GM12878 (cell line): ENCODE results near the gene COL1A1. TPM values are rescaled to one million over a fixed set of nuclear protein-coding genes. Genes with fewer than 3 reads are reported as not detected.

ENCODE experiments used
- CBX3 ChIP-seq: fragments of 200-600 bp; sonication (generic); IDR thresholded peaks from 2 replicates; pipeline ENCODE4 v1.6.1; 2016; ENCODE audit warnings: low read depth, borderline replicate concordance
- CREB1 ChIP-seq: IDR thresholded peaks from 2 replicates; pipeline ENCODE4 v1.6.1; 2012; ENCODE audit warnings: low read depth, mild to moderate bottlenecking, inconsistent platforms
- DPF2 ChIP-seq: fragments of 450-650 bp; IDR thresholded peaks from 2 replicates; pipeline ENCODE4 v1.6.1; 2017; ENCODE audit warnings: mild to moderate bottlenecking
- HCFC1 ChIP-seq: fragments of 150-350 bp; IDR thresholded peaks from 2 replicates; pipeline ENCODE4 v1.6.1; 2014; ENCODE audit warnings: low read length
- HDAC6 ChIP-seq: fragments of 200-600 bp; sonication (generic); IDR thresholded peaks from one replicate; pipeline ENCODE4 v1.8.0; 2017; ENCODE audit warnings: antibody characterized with exemption; ENCODE audit not compliant: unreplicated experiment
- MEF2B ChIP-seq: fragments of 450-650 bp; IDR thresholded peaks from 2 replicates; pipeline ENCODE4 v1.6.1; 2018; ENCODE audit warnings: mild to moderate bottlenecking, moderate library complexity; ENCODE audit not compliant: partially characterized antibody, poor library complexity, severe bottlenecking
- PML ChIP-seq: IDR thresholded peaks from 2 replicates; pipeline ENCODE4 v1.6.1; 2012; ENCODE audit warnings: low read length, inconsistent platforms
- RAD21 ChIP-seq: IDR thresholded peaks from 2 replicates; pipeline ENCODE4 v1.6.1; 2011; ENCODE audit warnings: mild to moderate bottlenecking, low read depth, low read length, moderate library complexity; ENCODE audit not compliant: insufficient read depth
- RUNX3 ChIP-seq: IDR thresholded peaks from 2 replicates; pipeline ENCODE4 v1.6.1; 2012; ENCODE audit warnings: low read length, inconsistent platforms
- SMC3 ChIP-seq: IDR thresholded peaks from 2 replicates; pipeline ENCODE4 v1.6.1; 2011; ENCODE audit warnings: low read length, improper control_type of control experiment, borderline replicate concordance
- TBL1XR1 ChIP-seq: IDR thresholded peaks from 2 replicates; pipeline ENCODE4 v1.6.1; 2012; ENCODE audit warnings: low read depth, low read length, improper control_type of control experiment
- polyA plus RNA-seq, 11 experiments: library from polyadenylated mRNA; depleted of rRNA in 4 of 11; unstranded in 6 of 11; stranded (reverse) in 5 of 11; fragments of >200 nt; fragmentation: Nextera tagmentation in 4 of 11; fragmentation: Illumina TruSeq in 1 of 11; extraction: Ambion mirVana in 4 of 11; extraction: Trizol in 1 of 11; gene quantifications; 1 replicate in 1 of 11; 2 replicates in 10 of 11; pipeline versions ENCODE4 v1.2.1 to v1.2.3, GENCODE V29; 2011 to 2016; ENCODE audit warnings: inconsistent platforms in 2 of 11, missing spikeins in 2 of 11, low read depth in 1 of 11
- total RNA-seq, 4 experiments: library from RNA; depleted of rRNA in 3 of 4; stranded (reverse); fragments of >200 nt in 3 of 4; fragmentation: Illumina TruSeq in 1 of 4; extraction: Trizol in 1 of 4; gene quantifications; 2 replicates each; pipeline versions ENCODE4 v1.2.1 to v1.2.3, GENCODE V29; 2013 to 2021
- TF ChIP-seq, protein P1 (sequence below): IDR thresholded peaks from 2 replicates; pipeline ENCODE4 v1.6.1; 2012; ENCODE audit warnings: low read depth, low read length, improper control_type of control experiment
- TF ChIP-seq, protein P2 (sequence below): IDR thresholded peaks from 2 replicates; pipeline ENCODE4 v1.6.1; 2012; ENCODE audit warnings: improper control_type of control experiment, low read depth, low read length; ENCODE audit not compliant: insufficient replicate concordance
- TF ChIP-seq, protein P3 (sequence below): IDR thresholded peaks from 2 replicates; pipeline ENCODE4 v1.6.1; 2012; ENCODE audit warnings: mild to moderate bottlenecking, low read depth, low read length

Gene COL1A1
- total and polyA plus RNA-seq, 10 of the 15 experiments (the other 5 are each of a cell fraction or from before 2014, with no cell fraction given), result 0.18 to 7.7 (median 2.3) TPM

DNA sequence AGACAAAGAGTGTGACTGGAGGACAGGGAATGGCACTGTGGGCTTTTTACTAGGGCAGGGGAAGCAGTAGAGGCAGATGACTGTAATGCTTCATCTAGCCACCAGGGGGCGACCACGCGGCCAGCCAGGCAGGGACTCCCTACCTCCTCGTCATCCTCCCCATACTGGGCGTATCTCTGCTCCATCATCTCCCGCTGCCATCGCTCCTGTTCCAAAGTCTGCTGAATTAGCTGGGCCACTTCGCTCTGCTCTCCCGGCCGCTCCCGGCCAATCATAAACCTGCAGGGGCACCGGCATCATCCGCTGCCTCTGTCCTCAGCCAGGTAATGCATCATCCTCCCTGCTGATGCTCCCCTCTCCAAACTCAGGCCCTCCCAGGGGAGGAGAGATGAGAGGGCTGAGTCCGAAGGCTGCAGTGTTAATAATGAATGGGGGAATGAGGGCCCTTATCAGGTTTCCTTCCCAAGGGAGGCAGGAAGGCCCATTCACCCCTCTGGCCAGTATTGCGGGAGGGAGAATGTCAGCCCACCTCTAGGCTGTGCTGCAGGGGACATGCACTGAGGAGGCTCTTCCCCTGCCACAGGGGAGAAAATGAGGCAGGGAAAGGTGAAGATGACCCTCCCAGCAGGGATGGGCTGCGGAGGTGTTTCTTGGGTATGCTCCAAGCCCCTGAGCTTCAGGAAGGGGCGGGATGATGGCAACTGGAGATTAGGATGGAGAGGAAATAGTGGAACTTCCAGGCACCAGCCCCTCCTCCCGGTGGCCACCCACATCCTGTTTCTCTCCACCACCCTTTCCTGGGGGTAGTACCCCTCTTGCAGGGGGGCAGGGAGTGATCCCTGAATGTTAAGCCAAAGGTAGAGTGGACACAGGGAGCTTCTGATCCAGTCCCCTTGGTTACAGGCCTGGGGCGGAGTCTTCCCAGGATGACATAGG lies 61.2 kb downstream of the COL1A1 start (continued):
- TF ChIP-seq, protein P1, sequence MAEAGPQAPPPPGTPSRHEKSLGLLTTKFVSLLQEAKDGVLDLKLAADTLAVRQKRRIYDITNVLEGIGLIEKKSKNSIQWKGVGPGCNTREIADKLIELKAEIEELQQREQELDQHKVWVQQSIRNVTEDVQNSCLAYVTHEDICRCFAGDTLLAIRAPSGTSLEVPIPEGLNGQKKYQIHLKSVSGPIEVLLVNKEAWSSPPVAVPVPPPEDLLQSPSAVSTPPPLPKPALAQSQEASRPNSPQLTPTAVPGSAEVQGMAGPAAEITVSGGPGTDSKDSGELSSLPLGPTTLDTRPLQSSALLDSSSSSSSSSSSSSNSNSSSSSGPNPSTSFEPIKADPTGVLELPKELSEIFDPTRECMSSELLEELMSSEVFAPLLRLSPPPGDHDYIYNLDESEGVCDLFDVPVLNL, result no peak
- TF ChIP-seq MEF2B (peak; percentile 15), CREB1 (peak; percentile 36), HDAC6 (no peak), TBL1XR1 (0 out of 2 replicates have a peak, but pooled peaks have one; percentile 49), PML (no peak), RUNX3 (no peak), RAD21 (peak; percentile 53), HCFC1 (0 out of 2 replicates have a peak, but pooled peaks have one; percentile 20), SMC3 (peak; percentile 84), CBX3 (no peak), DPF2 (0 out of 2 replicates have a peak, but pooled peaks have one; percentile 36)
- TF ChIP-seq, protein P2, sequence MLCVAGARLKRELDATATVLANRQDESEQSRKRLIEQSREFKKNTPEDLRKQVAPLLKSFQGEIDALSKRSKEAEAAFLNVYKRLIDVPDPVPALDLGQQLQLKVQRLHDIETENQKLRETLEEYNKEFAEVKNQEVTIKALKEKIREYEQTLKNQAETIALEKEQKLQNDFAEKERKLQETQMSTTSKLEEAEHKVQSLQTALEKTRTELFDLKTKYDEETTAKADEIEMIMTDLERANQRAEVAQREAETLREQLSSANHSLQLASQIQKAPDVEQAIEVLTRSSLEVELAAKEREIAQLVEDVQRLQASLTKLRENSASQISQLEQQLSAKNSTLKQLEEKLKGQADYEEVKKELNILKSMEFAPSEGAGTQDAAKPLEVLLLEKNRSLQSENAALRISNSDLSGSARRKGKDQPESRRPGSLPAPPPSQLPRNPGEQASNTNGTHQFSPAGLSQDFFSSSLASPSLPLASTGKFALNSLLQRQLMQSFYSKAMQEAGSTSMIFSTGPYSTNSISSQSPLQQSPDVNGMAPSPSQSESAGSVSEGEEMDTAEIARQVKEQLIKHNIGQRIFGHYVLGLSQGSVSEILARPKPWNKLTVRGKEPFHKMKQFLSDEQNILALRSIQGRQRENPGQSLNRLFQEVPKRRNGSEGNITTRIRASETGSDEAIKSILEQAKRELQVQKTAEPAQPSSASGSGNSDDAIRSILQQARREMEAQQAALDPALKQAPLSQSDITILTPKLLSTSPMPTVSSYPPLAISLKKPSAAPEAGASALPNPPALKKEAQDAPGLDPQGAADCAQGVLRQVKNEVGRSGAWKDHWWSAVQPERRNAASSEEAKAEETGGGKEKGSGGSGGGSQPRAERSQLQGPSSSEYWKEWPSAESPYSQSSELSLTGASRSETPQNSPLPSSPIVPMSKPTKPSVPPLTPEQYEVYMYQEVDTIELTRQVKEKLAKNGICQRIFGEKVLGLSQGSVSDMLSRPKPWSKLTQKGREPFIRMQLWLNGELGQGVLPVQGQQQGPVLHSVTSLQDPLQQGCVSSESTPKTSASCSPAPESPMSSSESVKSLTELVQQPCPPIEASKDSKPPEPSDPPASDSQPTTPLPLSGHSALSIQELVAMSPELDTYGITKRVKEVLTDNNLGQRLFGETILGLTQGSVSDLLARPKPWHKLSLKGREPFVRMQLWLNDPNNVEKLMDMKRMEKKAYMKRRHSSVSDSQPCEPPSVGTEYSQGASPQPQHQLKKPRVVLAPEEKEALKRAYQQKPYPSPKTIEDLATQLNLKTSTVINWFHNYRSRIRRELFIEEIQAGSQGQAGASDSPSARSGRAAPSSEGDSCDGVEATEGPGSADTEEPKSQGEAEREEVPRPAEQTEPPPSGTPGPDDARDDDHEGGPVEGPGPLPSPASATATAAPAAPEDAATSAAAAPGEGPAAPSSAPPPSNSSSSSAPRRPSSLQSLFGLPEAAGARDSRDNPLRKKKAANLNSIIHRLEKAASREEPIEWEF, result no peak
- TF ChIP-seq, protein P3, sequence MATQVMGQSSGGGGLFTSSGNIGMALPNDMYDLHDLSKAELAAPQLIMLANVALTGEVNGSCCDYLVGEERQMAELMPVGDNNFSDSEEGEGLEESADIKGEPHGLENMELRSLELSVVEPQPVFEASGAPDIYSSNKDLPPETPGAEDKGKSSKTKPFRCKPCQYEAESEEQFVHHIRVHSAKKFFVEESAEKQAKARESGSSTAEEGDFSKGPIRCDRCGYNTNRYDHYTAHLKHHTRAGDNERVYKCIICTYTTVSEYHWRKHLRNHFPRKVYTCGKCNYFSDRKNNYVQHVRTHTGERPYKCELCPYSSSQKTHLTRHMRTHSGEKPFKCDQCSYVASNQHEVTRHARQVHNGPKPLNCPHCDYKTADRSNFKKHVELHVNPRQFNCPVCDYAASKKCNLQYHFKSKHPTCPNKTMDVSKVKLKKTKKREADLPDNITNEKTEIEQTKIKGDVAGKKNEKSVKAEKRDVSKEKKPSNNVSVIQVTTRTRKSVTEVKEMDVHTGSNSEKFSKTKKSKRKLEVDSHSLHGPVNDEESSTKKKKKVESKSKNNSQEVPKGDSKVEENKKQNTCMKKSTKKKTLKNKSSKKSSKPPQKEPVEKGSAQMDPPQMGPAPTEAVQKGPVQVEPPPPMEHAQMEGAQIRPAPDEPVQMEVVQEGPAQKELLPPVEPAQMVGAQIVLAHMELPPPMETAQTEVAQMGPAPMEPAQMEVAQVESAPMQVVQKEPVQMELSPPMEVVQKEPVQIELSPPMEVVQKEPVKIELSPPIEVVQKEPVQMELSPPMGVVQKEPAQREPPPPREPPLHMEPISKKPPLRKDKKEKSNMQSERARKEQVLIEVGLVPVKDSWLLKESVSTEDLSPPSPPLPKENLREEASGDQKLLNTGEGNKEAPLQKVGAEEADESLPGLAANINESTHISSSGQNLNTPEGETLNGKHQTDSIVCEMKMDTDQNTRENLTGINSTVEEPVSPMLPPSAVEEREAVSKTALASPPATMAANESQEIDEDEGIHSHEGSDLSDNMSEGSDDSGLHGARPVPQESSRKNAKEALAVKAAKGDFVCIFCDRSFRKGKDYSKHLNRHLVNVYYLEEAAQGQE, result no peak
- TF ChIP-seq, all 136 proteins: peak for 21
